ENCODE data around the gene PLA2G12A. TPM values are rescaled to one million over a fixed set of nuclear protein-coding genes. Genes with fewer than 3 reads are reported as not detected.

PLA2G12A gene
- total and polyA plus RNA-seq, 10 of the 15 experiments (the other 5 are each of a cell fraction or from before 2014, with no cell fraction given) = 3.7 to 36.8 (median 15.5) TPM

DNA sequence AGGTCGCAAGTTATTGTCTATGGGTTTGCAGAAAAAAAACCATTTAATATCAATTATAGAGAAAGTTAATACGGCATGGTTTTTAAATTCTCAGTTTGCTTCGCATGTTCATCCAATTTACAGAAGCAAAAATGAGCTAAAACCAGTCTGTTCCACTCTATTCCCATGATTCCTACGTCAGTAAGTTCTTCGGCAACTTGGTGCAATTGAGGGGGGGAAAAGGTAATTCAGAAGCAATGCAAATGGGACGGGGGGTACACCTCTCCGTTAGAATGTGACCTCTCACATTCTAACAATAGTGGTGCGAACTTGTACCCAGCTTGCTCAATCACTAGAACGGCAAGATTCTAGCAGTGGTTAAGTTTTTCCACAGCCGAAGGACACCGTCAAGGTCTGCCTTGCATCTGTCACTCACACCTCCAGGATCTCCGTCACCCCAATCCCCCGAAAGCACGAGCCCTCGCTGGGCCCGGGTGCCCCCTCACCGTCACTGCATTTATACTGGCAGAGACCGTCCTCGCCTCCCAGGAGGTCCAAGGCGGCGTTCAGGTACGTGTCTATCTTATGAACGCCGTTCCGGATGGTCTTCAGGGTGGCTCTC is 653 bp downstream of the PLA2G12A start:
- H4K20me1 ChIP-seq (ENCODE audit: control insufficient read depth, insufficient read depth) = no peaks in the 10 kb centered on the region
- H3K36me3 ChIP-seq (ENCODE audit: control insufficient read depth in 2 of 2, insufficient read depth in 2 of 2, low read length in 1 of 2) = no peaks in the 10 kb centered on the region
- SMC1A ChIA-PET (ENCODE audit: uncharacterized antibody, unreplicated experiment) = interaction anchor here (0.6 to 2.0 kb wide), 5 partner anchors 13 to 302 kb away, joined by 3 to 9 read pairs (median 6); partner anchors contain the start of gene CASP6
- H3K4me3 ChIP-seq = peak overlapping the region; percentile 85
- H3K27ac ChIP-seq (ENCODE audit: control insufficient read depth, insufficient read depth) = 0 out of 2 replicates have a peak overlapping the region, but pooled peaks have one; percentile 21
- no peaks in the 10 kb centered on the region for H3K4me1 ChIP-seq (ENCODE audit: control insufficient read depth, insufficient read depth, low read length)
- peak overlapping the region; percentile 96 for H2AFZ ChIP-seq (ENCODE audit: control insufficient read depth, low read depth, low read length)
- no TSS peak for BruUV-seq (replicated peaks)
- TF ChIP-seq, protein P1, sequence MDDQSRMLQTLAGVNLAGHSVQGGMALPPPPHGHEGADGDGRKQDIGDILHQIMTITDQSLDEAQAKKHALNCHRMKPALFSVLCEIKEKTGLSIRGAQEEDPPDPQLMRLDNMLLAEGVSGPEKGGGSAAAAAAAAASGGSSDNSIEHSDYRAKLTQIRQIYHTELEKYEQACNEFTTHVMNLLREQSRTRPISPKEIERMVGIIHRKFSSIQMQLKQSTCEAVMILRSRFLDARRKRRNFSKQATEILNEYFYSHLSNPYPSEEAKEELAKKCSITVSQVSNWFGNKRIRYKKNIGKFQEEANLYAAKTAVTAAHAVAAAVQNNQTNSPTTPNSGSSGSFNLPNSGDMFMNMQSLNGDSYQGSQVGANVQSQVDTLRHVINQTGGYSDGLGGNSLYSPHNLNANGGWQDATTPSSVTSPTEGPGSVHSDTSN (IDR thresholded peaks at IDR 0.05; ENCODE audit: insufficient replicate concordance, low read depth, low read length) = peak; percentile 30
- TF ChIP-seq, protein P2, sequence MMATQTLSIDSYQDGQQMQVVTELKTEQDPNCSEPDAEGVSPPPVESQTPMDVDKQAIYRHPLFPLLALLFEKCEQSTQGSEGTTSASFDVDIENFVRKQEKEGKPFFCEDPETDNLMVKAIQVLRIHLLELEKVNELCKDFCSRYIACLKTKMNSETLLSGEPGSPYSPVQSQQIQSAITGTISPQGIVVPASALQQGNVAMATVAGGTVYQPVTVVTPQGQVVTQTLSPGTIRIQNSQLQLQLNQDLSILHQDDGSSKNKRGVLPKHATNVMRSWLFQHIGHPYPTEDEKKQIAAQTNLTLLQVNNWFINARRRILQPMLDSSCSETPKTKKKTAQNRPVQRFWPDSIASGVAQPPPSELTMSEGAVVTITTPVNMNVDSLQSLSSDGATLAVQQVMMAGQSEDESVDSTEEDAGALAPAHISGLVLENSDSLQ (IDR thresholded peaks at IDR 0.05) = peak; percentile 76
- TF ChIP-seq ASH2L (IDR thresholded peaks at IDR 0.05; ENCODE audit: borderline replicate concordance, low read depth) (0 out of 2 replicates have a peak, but pooled peaks have one; percentile 17), IKZF2 (IDR thresholded peaks at IDR 0.05) (no peak), NRF1 (conservative IDR thresholded peaks at IDR 0.05; ENCODE audit: low read depth, low read length) (no peak), RBBP5 (conservative IDR thresholded peaks at IDR 0.05) (no peak), WRNIP1 (IDR thresholded peaks at IDR 0.05; ENCODE audit: borderline replicate concordance, low read depth, low read length) (no peak), ZNF274 (IDR thresholded peaks at IDR 0.05; ENCODE audit: insufficient read depth, insufficient read length) (no peak), POU2F2 (IDR thresholded peaks at IDR 0.05; ENCODE audit: borderline replicate concordance, low read depth, low read length) (no peak)
- DNase-seq (ENCODE audit: low read depth, low spot score) = no peak
- peaks cover 5% of the 10 kb centered on the region for H3K79me2 ChIP-seq (ENCODE audit: control insufficient read depth, insufficient read depth, low read length)
- H3K9me3 ChIP-seq (replicated peaks; ENCODE audit: control insufficient read depth, insufficient read depth, low read length) = no peaks in the 10 kb centered on the region
- ATAC-seq = no peak
- H3K27me3 ChIP-seq (replicated peaks in 1 of 2; ENCODE audit: control insufficient read depth in 2 of 2, insufficient read depth in 2 of 2, low read length in 1 of 2) = no peaks in the 10 kb centered on the region
- POLR2A ChIA-PET = interaction anchor here (0.5 to 2.1 kb wide), 8 partner anchors 22 to 469 kb away, joined by 3 to 13 read pairs (median 6); partner anchors contain the start of genes CASP6, ELOVL6 and GAR1
- peak overlapping the region; percentile 99 for H3K4me2 ChIP-seq (ENCODE audit: control insufficient read depth, insufficient read depth)
- in situ Hi-C loops (cut with MboI) = no loop called here
- CTCF ChIA-PET = interaction anchor here (1.0 kb wide), 1 partner anchor 165 kb away, joined by 3 read pairs; no protein-coding TSS in a partner anchor
- peak; percentile 52 for FAIRE-seq
- peak overlapping the region; percentile 75 for H3K9ac ChIP-seq (ENCODE audit: control insufficient read depth, insufficient read depth, low read length)
- intact Hi-C loops (cut with micrococcal nuclease; ENCODE audit: unreplicated experiment) = no loop called here
- RAD21 ChIA-PET (ENCODE audit: unreplicated experiment) = no interaction called here
- 6% methylated on average over 25 of the region's 25 CpGs for WGBS (ENCODE audit: insufficient coverage, insufficient replicate concordance, low lambda C conversion rate, missing lambda C conversion rate)
